Measurements from ENCODE around the gene BFSP2. TPM values are rescaled to one million over a fixed set of nuclear protein-coding genes. Genes with fewer than 3 reads are reported as not detected.

The BFSP2 gene
- total RNA-seq, 1 experiment from 2014 or later: 0.67 TPM

- Histone ChIP-seq H3K9me3 (ENCODE audit: control insufficient read depth, insufficient read depth, low read depth, low read length) (no peaks in the 10 kb centered on the region), H3K27me3 (ENCODE audit: control insufficient read depth, insufficient read depth, low read length) (no peaks in the 10 kb centered on the region; the same call in none of the 2 replicates), H3K4me1 (ENCODE audit: control insufficient read depth, insufficient read depth, low read length) (no peaks in the 10 kb centered on the region), H3K27ac (ENCODE audit: low read length) (no peak overlapping the region), H3K36me3 (ENCODE audit: control insufficient read depth, insufficient read depth, low read length) (no peaks in the 10 kb centered on the region), H3K4me3 (ENCODE audit: low read depth in 2 of 2, low read length in 2 of 2) (no peak overlapping the region)
- no TSS peak for BruUV-seq (replicated peaks)
- in situ Hi-C loops (cut with HindIII; ENCODE audit: low pct_unique_long_range_greater_than_20kb, low sequenced_read_pairs) (no loop called here), intact Hi-C loops (cut with micrococcal nuclease; ENCODE audit: unreplicated experiment) (loop anchor here (2.0 kb wide), 1 partner anchor 40 kb away; no protein-coding TSS in a partner anchor)
- ATAC-seq (no peak), DNase-seq (ENCODE audit: low read depth, low spot score) (no peak)
- CTCF ChIA-PET: interaction anchor here (0.7 kb wide), 1 partner anchor 71 kb away, joined by 3 read pairs; no protein-coding TSS in a partner anchor
- TF ChIP-seq POLR2AphosphoS5 (IDR thresholded peaks at IDR 0.05; ENCODE audit: low read depth, low read length) (no peak), CTCF (IDR thresholded peaks at IDR 0.05) (no peak)
- POLR2A ChIA-PET: no interaction called here
Observed at GRCh38 chr3:133368371-133369067, 31.3 kb upstream of the BFSP2 start.

GRCh38 chr3:133369068-133369440 lies 30.8 kb upstream of the BFSP2 start:
- no peaks in the 10 kb centered on the region for H3K36me3 ChIP-seq (ENCODE audit: control insufficient read depth, insufficient read depth, low read length)
- DNase-seq (ENCODE audit: low read depth, low spot score): no peak
- POLR2A ChIA-PET: no interaction called here
- ATAC-seq: no peak
- H3K4me1 ChIP-seq (ENCODE audit: control insufficient read depth, insufficient read depth, low read length): no peaks in the 10 kb centered on the region
- CTCF ChIA-PET: interaction anchor here (0.7 kb wide), 1 partner anchor 72 kb away, joined by 3 read pairs; no protein-coding TSS in a partner anchor
- no peaks in the 10 kb centered on the region; the same call in none of the 2 replicates for H3K27me3 ChIP-seq (ENCODE audit: control insufficient read depth, insufficient read depth, low read length)
- H3K4me3 ChIP-seq (ENCODE audit: low read depth in 2 of 2, low read length in 2 of 2): no peak overlapping the region
- intact Hi-C loops (cut with micrococcal nuclease; ENCODE audit: unreplicated experiment): loop anchor here (2.0 kb wide), 1 partner anchor 40 kb away; no protein-coding TSS in a partner anchor
- no peaks in the 10 kb centered on the region for H3K9me3 ChIP-seq (ENCODE audit: control insufficient read depth, insufficient read depth, low read depth, low read length)
- in situ Hi-C loops (cut with HindIII; ENCODE audit: low pct_unique_long_range_greater_than_20kb, low sequenced_read_pairs): no loop called here
- BruUV-seq (replicated peaks): no TSS peak
- no peak overlapping the region for H3K27ac ChIP-seq (ENCODE audit: low read length)
- no peak for TF ChIP-seq SIN3A (IDR thresholded peaks at IDR 0.05; ENCODE audit: borderline replicate concordance, insufficient read depth, low read depth, low read length)
- TF ChIP-seq POLR2AphosphoS5 (IDR thresholded peaks at IDR 0.05; ENCODE audit: low read depth, low read length): no peak
- TF ChIP-seq TCF7L2 (IDR thresholded peaks at IDR 0.05; ENCODE audit: low read depth, low read length): no peak
- no peak for TF ChIP-seq CTCF (IDR thresholded peaks at IDR 0.05)
- no peak for TF ChIP-seq REST (IDR thresholded peaks at IDR 0.05; ENCODE audit: insufficient read depth in 1 of 2, low read depth in 2 of 2, low read length in 1 of 2)

All from Panc1 (cell line).